Measurements from ENCODE around the gene EYA4.

EYA4 gene

DNA sequence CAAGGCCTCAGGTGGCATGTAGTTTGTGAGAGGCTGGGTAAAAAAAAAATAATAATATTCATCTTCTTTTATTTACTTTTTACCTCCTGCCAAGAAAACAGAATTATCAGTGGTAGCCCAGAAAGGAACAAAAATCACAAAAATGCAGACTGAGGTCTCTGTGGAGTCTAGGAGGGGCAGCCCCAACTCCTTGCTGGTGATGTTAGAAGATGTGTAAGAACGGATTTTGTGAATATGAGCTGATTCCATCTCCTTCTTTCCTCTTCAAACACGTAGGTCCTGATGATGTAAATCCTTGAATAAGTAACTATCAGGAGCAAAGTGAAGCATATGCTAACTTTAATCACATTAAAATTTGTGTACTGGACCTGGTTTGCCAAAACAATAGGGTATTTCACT, 226.8 kb downstream of the EYA4 start:
- in situ Hi-C loops (cut with HindIII; ENCODE audit: low pct_unique_long_range_greater_than_20kb, low sequenced_read_pairs), result no loop called here
- no peak for DNase-seq (ENCODE audit: low read depth in 1 of 2, low spot score in 1 of 2)

DNA sequence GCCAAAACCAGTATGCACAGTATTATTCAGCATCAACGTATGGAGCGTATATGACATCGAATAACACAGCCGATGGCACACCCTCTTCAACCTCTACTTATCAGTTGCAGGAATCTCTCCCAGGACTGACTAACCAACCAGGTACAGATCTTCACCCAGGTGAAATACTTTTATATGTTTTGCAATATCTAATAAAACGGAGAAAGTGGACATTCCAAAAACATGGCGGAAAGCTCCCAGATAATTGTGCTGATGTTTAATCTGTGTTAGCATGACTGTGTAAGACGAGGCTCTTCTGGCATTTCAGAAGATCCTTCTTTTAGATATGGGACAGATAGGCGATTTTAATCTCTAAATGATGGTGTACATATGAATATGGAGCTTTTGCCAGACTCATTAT, 227.4 kb downstream of the EYA4 start:
- no peak for DNase-seq (ENCODE audit: low read depth in 1 of 2, low spot score in 1 of 2)
- in situ Hi-C loops (cut with HindIII; ENCODE audit: low pct_unique_long_range_greater_than_20kb, low sequenced_read_pairs), result no loop called here
- no peak for TF ChIP-seq JUND (IDR thresholded peaks at IDR 0.05; ENCODE audit: low read depth)

More for the DNA sequence above, 226.8 kb downstream of the EYA4 start:
- TF ChIP-seq JUND (IDR thresholded peaks at IDR 0.05; ENCODE audit: low read depth), result no peak

DNA sequence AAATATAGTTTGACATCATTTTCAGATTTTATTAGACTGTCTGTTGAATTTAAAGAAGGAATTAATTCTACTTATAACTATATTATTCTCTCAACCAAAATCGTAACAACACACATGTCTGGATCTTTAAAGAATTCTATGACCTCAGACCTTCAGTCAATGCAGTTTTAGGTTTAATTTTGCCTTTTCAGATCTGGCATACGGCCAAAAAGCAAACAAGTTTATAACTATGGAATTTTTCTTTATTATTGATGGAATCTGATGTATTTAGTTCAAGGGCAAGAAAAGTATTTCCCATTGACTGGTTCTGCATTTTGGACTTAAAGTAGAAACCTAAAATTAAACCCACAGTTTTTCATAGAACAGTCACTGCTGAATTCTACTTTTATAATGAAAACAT, 233.4 kb downstream of the EYA4 start:
- no peak for TF ChIP-seq JUND (IDR thresholded peaks at IDR 0.05; ENCODE audit: low read depth)
- no peak for DNase-seq (ENCODE audit: low read depth in 1 of 2, low spot score in 1 of 2)
- in situ Hi-C loops (cut with HindIII; ENCODE audit: low pct_unique_long_range_greater_than_20kb, low sequenced_read_pairs), result no loop called here

DNA sequence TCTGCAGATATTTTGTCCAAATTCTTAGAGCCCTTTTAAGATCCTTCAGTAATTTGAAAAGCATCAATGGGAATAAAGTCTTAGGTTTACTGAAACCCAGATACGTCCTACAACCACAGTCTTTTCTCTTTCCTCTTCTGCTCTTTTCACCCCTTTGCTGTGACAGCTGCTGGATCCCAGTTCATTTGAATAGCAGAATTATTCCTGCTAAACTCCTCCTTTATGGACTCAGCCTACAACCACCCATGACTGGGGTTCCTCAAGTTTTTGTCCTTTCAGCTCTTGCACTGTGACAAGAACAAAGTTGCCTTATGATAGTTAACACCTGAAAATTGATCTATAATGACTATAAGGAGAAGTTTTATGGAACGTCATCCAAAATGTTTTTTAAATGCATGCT, 237.5 kb downstream of the EYA4 start:
- no peak for TF ChIP-seq JUND (IDR thresholded peaks at IDR 0.05; ENCODE audit: low read depth)
- no peak for DNase-seq (ENCODE audit: low read depth in 1 of 2, low spot score in 1 of 2)
- in situ Hi-C loops (cut with HindIII; ENCODE audit: low pct_unique_long_range_greater_than_20kb, low sequenced_read_pairs), result no loop called here

DNA sequence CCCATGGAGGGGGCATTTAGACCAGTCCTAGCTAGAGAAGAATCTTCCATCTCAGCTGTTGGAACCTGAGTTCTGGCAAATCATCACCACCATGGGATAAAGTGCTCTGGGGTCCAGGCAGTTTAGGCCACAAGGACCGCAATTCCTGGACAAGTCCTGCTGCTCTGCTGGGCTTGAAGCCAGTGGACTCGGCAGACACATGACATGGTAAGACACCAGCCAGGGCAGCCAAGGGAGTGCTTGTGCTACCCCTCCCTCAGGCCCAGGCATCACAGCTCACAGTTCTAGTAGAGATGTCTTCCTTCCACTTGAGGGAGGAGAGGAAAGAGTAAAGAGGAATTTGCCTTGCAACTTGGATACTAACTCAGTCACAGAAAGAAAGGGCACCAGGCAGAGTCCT, 246.0 kb downstream of the EYA4 start:
- in situ Hi-C loops (cut with HindIII; ENCODE audit: low pct_unique_long_range_greater_than_20kb, low sequenced_read_pairs), result no loop called here
- no peak for DNase-seq (ENCODE audit: low read depth in 1 of 2, low spot score in 1 of 2)

DNA sequence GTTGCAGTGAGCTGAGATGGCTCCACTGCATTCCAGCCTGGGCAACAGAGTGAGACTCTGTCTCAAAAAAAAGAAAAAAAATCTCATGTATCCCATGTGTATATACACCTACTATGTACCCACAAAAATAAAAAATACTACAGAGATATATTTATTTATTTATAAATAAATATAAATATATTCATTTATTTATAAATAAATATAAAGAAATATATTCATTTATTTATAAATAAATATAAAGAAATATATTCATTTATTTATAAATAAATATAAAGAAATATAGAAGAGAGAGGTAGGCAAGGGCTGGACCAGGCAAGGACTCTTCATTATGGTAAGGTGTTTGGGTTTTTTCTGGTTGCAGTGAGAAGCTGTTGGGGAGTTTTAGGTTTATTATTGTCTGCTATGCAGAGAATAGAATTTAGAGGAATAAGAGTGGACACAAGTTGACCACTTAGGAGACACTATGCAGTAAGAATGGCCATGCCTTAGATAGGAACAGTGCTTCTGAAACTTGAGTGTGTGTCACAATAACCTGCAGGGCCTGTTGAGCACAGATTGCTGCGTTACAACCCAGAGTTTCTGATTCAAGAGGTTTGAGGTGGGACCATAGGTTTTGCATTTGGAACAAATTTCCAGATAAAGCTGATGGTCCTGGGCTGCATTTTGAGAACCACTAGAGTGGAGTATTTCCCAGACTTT, 254.2 kb downstream of the EYA4 start:
- DNase-seq (ENCODE audit: low read depth in 1 of 2, low spot score in 1 of 2), result no peak

More for the DNA sequence above, 246.0 kb downstream of the EYA4 start:
- no peak for TF ChIP-seq JUND (IDR thresholded peaks at IDR 0.05; ENCODE audit: low read depth)

DNA sequence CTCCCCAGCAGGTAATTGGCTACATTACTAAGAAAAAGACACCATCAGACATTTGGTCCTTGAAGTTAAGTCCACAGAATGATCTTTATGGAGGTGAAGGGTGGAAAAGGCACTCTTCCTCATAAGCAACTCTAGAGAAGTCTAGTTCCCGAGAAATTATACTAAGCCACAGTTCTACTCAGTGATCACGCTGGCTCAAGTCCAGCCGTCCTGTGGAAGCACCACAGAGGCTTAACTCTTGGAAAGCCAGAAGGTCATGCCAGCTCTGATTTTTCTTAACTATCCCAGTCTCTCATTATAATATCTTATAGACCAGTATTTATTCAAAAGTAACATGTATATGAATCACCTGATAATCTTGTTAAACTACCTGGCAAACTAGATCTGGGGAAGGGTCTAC, 258.5 kb downstream of the EYA4 start:
- no peak for DNase-seq (ENCODE audit: low read depth in 1 of 2, low spot score in 1 of 2)
- TF ChIP-seq JUND (IDR thresholded peaks at IDR 0.05; ENCODE audit: low read depth), result no peak
- in situ Hi-C loops (cut with HindIII; ENCODE audit: low pct_unique_long_range_greater_than_20kb, low sequenced_read_pairs), result no loop called here

More for the DNA sequence above, 254.2 kb downstream of the EYA4 start:
- in situ Hi-C loops (cut with HindIII; ENCODE audit: low pct_unique_long_range_greater_than_20kb, low sequenced_read_pairs), result no loop called here
- no peak for TF ChIP-seq JUND (IDR thresholded peaks at IDR 0.05; ENCODE audit: low read depth)

DNA sequence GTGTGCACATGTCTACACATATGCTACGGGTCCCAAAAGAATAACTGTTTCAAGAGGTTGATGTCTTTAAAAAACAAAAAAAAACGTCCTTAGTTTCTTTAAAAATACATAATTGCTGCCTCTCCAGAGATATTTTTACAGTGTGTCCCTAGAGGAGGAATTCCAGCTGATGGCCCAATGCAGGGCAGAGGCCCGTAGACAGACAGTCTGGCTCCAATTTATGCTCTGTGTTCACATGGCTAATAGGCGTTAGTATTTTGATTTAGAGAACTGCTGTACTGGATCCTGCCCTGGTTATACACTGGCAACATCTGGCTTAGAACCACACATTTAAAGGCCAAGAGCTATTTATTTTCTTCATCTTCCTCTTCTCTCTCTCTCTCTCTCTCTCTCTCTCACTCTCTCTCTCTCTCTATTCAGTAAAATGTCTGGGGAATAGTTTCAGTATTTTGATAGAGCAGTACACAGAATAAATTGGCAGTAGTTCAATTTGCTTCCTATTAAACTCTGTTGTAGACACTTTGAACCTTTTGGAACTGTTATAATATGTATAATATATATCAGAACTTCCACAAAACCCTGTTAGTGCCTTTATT, 260.6 kb downstream of the EYA4 start:
- in situ Hi-C loops (cut with HindIII; ENCODE audit: low pct_unique_long_range_greater_than_20kb, low sequenced_read_pairs), result no loop called here
- no peak for TF ChIP-seq JUND (IDR thresholded peaks at IDR 0.05; ENCODE audit: low read depth)
- DNase-seq (ENCODE audit: low read depth in 1 of 2, low spot score in 1 of 2), result no peak

DNA sequence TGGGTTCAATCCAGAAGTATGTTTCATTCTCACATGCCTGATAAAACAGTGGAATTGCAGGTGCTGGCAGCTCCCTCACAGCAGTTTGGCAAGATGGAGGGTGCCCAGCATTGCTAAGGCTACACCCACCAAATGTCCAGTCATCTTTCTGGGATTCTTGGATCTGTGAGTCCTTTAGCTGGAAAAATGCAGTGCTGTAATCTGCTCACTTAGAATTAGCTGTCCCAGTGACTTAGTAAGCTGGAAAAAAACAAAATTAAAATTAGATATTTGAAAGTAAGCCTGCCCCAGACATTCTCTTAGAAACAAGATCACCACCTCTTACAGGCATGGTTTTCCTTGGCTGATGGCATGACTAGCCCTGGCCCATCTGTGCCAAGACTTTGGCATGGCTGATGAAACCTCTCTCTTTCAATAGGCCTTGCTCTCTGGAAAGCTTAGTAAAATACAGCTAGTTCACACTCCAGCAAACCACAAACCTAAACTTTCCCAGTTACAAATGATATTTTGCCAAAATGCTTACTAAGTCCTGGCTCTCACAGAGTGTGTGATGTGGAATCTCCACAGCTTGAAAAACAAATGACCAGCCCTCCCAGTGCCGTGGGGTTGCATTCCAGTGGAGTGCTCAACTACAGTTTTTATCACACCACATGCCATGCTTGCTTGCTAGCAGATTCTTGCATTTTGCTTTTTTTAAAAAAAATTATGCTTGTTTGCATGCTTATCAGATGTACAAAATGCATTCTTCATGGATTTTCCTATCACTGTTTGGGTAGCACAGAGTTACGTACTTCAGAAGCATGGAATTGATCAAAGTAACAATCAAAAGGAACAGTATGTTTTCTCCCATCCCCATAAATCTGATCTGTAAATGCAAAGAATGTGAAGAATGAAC, 261.5 kb downstream of the EYA4 start:
- in situ Hi-C loops (cut with HindIII; ENCODE audit: low pct_unique_long_range_greater_than_20kb, low sequenced_read_pairs), result no loop called here
- peak in 1 of 2 experiments; percentile 30 for DNase-seq (ENCODE audit: low read depth in 1 of 2, low spot score in 1 of 2)
- no peak; the same call in 1 of the 2 replicates for TF ChIP-seq JUND (IDR thresholded peaks at IDR 0.05; ENCODE audit: low read depth)

DNA sequence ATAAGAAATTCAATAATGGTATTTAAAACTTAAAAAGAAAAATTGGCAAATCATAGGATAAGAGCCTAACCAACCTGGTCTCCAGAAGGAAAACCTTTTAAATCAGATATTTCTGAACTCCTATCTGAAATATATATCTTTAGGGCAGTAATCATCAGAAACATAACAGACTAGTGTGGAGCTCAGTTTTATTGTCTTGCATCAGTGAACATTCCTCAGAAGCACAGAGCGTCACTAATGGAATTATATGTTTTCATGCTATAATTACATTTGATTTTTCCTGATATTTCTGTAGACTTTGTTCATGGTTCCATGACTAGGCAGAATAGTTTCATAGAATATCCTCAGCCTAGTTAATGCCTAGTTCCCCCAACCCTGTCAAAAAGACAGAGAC, 262.2 kb downstream of the EYA4 start:
- DNase-seq (ENCODE audit: low read depth in 1 of 2, low spot score in 1 of 2), result peak in 1 of 2 experiments; percentile 9

DNA sequence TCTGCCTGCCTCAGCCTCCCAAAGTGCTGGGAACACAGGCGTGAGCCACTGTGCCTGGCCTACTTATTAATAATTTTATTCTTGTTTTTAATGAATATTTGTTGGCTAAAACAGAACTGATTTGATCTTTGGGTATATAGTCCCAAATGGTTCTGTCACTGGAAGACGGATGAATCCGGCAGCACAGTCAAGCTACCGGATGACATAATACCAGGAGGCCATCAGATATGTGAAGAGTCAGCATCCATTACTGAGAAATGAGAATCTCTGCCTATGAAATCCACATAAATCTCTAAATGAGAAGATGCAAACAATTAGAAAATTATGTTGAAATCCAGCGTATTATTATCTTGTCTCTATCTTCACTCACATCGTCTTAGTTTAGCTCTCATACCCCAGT, 263.0 kb downstream of the EYA4 start:
- in situ Hi-C loops (cut with HindIII; ENCODE audit: low pct_unique_long_range_greater_than_20kb, low sequenced_read_pairs), result no loop called here
- TF ChIP-seq JUND (IDR thresholded peaks at IDR 0.05; ENCODE audit: low read depth), result no peak
- no peak for DNase-seq (ENCODE audit: low read depth in 1 of 2, low spot score in 1 of 2)

More for the DNA sequence above, 262.2 kb downstream of the EYA4 start:
- in situ Hi-C loops (cut with HindIII; ENCODE audit: low pct_unique_long_range_greater_than_20kb, low sequenced_read_pairs), result no loop called here
- TF ChIP-seq JUND (IDR thresholded peaks at IDR 0.05; ENCODE audit: low read depth), result no peak

DNA sequence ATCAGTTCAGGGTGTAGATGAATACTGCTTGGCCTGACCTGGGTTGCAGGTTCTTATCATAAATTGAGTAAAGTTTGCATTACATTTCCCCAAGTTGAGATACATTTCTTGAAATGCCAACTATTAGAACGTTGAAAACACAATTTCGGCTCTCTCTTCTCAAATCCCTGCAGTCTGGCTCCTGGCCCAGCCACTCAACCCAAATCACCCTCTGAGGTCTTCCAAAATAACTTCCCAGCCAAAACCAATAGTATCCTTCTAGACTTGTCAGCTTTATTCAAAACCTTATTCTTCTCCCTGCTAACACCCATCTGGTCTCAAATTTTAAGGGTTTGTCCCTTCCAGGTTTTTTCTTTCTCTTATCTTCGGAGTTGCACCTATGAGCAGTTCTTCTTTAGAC, 263.6 kb downstream of the EYA4 start:
- TF ChIP-seq JUND (IDR thresholded peaks at IDR 0.05; ENCODE audit: low read depth), result no peak

DNA sequence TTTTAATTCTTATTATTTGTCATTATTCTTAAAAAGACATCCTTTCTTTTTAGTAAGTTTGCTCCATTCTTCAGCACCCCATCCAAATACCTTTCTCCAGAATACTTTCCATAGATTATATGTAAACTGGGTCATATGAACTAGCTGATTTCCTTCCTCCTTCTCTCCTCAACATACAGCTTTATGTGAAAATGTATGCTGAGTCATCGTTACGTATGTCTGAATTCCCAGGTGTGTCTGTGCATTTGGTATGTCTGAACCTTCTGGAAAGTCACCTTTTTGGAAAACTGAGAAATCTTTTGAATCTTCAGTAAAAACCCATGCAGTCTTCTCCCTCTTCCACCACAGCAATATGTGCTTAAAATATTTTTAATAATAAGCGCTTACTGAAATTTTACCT, 264.5 kb downstream of the EYA4 start:
- DNase-seq (ENCODE audit: low read depth in 1 of 2, low spot score in 1 of 2), result no peak
- in situ Hi-C loops (cut with HindIII; ENCODE audit: low pct_unique_long_range_greater_than_20kb, low sequenced_read_pairs), result no loop called here
- no peak for TF ChIP-seq JUND (IDR thresholded peaks at IDR 0.05; ENCODE audit: low read depth)

More for the DNA sequence above, 263.6 kb downstream of the EYA4 start:
- no peak for DNase-seq (ENCODE audit: low read depth in 1 of 2, low spot score in 1 of 2)
- in situ Hi-C loops (cut with HindIII; ENCODE audit: low pct_unique_long_range_greater_than_20kb, low sequenced_read_pairs), result no loop called here
